GM21528 (cell line): Measurements from ENCODE around the gene KRTAP10-2.

Source experiments
- ATAC-seq: cut with Tn5 transposase; IDR thresholded peaks from one replicate; pipeline ENCODE4 v1.9.1; 2021; ENCODE audit warnings: mild to moderate bottlenecking, moderate library complexity; ENCODE audit not compliant: unreplicated experiment, low FRiP score

The KRTAP10-2 gene

DNA sequence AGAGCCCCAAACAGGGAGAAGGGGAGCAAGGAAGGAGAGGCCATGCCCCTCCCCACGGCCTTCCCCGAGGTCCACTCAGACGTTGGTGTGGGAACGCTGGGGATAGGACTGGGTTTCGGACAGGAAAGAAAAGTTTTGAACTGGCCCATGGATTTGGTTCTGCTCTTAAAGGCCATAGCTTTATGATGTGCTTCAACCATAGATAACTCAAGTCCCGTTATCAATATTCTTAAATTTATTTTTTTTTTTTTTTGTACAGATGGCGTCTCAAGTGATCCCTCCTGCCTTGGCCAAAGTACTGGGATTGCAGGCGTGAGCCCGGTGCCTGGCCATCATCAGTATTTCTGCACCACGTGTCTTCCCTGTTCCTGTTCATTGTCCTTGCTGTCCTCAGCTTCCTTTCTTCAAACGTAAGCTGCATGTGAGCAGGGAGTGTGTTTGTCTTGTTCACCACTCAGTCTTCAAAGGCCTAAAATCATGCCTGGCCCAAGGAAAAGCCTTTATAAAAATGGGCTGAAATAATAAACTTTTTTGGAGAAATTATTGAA is 10.5 kb downstream of the KRTAP10-2 start:
- no peak for ATAC-seq

DNA sequence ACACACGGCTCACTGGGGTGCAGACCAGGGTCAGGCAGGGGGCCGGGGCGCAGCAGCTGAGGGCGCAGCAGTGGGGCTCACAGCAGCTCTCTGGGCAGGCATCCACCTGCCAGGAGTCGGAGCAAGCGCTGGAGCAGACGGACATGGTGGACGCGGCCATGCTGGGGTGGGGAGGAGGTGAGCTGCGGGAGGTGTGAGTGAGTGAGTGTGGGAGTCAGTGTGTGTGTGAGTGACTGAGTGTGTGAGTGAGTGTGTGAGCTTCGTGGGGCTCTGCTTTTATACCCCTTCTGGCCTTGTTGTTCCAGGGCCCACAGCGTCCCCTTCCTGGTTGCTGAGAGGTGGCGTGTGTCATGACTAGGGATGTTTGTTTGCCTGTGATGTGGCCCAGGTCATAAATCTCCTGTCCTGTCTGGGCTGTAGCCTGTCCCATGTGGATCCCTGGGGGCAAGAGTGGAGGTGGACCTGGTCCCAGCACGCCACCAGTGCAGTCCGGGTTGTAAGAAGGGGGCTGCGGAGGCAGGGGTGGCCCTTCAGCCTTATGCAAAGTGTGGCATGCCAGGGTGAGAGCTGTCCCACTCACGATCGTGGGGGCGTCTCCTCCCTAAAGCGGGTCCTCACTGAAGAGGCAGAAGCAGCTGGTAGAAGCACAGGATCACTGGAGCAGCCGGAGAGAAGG is 11.2 kb downstream of the KRTAP10-2 start, which contains the start of gene KRTAP10-1:
Gene KRTAP10-1 (minus strand): TSS at position 205 of the 676 bp plus-strand sequence. CDS start 45 bp downstream, at position 160.
- no peak for ATAC-seq

DNA sequence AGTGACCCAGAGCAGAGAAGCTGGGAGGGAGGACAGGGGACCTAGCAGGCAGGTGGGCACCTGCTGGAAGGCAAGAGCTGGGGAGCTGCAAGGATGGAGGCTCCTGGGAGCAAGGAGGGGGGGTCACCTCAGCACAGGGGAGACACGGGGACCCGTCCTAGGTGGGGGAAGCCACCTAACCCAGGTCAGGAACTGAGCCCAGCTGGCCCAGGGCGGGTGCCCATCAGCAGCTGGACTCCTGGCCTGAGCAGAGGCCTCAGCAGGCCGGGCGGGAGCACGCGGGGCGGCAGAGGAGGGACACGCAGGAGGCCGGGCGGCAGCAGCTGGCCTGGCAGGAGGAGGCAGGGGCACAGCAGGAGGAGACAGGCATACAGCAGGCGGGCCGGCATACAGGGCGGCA is 12.3 kb downstream of the KRTAP10-2 start:
- ATAC-seq = no peak

DNA sequence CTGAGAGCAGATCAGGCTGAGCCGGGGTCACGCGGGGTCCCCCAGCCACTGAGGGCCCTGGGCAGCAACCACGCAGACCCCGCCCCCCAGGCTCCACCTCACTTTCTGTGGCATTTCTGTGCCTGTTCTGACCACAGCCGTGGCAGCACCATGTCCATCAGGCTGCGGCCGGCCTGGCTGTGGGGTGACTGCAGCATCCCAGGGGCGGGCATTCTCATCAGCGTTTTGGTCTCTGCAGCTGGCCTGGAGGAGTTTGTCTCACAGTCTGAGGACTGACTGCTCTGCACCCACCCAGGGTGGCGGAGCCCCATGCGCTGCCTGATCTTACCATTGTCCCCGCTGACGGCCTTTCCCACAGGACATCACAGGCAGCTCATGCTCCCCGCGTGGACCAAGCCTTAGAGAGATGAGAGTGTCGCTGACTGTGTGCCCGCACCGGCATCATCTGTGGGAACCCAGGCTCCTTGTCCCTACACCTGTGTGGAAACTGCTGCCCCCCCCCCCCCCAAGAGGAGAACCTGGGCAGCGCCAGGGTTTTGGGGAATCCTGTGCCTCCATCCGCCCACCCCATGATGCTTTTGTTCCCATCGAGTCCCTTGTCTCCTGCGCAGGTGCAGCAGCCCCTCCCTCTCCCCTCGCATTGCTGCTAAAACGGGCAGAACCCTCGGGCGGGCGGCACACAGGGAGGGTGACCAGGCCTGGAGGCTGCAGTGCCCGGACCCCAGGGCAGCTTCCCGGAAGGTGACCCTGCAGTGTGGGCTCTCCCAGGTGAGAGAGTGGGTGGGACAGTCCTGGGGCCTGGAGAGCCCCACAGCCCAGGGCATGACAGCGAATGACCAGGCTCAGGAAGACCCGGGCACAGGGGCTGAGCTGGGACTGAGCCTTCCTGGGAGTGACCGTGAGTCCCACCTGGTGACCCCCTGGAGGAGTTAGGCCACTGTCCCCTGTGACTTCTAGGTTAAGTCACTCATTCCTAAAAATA is 13.1 kb downstream of the KRTAP10-2 start:
- ATAC-seq = no peak

DNA sequence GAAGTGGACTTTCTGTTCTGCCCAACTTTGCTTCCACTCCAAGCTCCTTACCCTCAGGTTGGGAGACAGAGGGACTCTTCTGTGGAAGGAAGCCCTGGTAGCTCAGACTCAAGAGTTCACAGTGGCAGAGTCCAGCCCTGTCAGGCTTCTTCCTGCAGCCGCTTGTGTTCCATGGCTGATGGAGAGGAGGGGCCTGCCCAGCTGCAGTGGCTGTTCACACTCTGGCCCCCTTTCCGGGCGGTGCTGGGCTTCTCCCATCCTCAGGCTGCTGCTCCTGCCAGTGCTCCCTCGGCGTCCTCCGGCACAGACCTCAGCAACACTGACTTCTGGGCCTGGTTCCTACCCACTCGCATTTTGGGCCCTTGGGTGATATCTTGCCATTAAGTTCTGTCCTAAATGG is 15.3 kb downstream of the KRTAP10-2 start:
- no peak for ATAC-seq

DNA sequence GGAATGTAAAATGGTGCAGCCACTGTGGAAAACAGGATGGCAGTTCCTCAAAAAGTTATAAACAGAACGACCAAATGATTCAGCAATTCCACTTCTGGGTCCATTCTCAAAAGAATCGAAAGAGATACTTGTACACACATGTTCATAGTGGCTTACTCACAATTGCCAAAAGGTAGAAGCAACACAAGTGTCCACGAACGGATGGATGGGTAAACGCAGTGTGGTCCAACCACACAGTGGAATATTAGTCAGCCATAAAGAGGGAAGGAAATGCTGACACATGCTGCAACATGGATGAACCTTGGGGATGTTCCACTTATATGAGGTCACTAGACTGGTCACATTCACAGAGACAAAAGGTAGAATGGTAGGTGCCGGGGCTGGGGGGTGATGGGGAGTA is 16.6 kb downstream of the KRTAP10-2 start:
- no peak for ATAC-seq

DNA sequence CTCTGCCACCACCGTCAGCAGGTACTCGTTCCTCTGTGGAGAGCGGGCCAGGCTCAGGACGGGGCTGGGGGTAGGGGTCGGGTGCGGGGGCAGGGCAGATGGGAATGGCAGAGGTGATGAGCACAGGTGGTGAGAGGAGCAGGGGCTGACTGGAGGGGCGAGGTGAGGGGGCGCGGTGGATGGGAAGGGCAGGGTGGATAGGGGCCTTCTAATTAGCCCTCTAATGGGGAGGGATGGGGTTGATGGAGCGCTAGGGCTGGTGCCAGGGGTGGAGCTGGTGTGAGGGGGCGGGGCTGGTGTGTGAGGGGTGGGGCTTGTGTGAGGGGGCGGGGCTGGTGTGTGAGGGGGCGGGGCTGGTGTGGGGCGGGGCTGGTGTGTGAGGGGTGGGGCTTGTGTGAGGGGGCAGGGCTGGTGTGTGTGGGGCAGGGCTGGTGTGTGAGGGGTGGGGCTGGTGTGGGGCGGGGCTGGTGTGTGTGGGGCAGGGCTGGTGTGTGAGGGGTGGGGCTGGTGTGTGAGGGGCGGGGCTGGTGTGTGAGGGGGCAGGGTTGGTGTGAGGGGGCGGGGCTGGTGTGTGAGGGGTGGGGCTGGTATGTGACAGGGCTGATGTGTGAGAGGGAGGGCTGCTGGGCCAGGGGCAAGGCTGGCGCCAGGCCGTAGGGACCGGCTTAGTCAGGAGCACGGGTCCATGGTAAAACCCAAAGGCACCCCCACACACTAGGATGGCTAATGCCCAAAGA is 17.2 kb downstream of the KRTAP10-2 start:
- ATAC-seq = no peak

DNA sequence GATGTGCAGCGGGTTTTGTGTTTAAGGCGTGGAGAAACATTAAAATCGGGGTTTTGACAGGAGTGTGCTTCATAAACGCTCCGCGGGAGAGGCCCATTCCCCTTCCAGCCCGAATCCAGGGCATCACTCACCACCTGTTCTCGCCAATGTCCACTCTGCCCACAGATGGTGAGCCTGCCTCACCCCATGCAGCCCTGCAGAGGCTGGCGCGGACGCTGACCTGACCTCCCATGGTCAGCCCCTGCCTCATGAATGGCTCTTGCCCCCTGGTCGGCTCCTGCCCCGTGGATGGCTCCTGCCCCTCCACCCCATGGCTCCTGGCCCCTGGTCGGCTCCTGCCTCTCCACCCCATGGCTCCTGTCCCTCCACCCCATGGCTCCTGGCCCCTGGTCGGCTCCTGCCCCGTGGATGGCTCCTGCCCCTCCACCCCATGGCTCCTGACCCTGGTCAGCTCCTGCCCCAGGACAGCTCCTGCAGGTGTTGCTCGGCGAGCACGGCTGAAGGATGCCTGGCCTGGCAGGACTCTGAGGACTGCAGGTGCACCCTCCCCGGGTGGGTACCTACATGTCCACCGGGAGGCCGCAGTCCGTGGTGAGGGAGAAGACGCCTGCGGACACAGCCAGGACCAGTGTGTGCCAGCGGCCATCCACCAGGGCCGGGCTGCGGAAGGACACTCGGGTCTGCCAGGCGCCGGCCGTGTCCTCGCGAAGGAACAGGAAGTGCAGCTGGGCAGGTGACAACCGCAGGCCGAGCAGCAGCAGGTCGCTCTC is 18.0 kb downstream of the KRTAP10-2 start:
- no peak for ATAC-seq

DNA sequence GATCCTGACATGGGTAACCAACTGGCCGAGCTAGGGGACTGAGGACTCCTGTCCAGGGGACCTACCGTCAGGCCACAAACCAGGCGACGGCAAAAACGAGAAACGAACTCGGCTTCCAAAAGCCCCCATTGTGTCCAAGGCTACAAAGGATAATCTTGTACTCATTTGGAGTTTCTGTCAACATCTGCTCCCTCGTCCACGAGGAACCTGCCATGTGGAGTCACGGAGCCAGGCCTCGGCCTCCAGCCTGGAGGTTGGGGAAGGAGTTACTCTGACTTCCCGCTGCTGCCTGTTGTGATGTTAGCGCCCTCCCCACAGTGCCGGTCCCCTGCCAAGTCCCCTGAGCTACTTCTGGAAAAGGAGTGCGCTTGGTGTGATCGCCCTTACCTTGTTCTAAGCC is 18.6 kb downstream of the KRTAP10-2 start:
- no peak for ATAC-seq

DNA sequence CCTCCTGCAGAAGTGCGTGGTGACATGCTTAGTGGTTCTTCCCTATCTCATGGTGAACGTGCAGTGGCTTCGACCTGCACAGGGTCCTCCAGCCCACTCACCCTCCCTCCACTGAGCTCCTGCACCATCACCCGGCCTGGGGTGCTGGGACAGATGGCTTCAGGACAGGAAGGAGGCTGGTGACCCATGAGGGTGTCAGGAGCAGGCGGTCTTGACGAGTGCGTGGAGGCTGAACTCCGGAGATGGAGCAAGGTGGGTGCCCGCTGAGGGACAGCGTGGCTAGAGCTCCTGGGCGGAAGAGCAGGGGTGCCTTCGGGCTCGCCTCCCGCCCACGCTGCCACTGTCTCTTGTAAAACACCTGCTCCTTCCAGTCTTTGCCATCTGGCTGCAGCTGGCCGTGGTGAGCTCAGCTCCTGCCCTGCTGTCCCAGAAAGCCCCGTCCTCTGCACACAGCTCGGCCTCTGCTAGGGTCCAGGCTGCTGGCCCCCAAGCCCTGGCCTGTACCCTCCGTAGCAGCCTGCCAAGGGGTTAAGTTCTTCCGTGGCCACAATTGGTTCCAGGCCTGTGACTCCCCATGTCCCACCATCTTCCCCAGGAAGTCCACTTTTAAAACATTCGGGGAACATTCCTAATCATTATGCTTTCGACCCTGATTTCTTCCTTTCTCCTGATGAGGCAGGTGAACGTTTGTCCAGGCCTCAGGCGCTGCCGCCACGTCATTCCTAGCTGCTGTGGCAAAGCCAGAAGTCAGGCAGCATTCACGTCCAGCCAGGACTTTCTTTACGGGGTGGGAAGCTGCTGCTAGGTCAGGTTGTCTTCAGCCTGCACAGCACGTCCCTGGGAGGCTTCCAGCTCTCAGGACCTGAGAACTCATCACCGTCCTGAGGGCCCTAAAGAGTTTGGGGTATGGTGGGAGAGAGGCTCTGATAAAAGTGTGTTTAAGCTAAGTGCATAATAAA is 19.4 kb downstream of the KRTAP10-2 start:
- ATAC-seq = no peak

DNA sequence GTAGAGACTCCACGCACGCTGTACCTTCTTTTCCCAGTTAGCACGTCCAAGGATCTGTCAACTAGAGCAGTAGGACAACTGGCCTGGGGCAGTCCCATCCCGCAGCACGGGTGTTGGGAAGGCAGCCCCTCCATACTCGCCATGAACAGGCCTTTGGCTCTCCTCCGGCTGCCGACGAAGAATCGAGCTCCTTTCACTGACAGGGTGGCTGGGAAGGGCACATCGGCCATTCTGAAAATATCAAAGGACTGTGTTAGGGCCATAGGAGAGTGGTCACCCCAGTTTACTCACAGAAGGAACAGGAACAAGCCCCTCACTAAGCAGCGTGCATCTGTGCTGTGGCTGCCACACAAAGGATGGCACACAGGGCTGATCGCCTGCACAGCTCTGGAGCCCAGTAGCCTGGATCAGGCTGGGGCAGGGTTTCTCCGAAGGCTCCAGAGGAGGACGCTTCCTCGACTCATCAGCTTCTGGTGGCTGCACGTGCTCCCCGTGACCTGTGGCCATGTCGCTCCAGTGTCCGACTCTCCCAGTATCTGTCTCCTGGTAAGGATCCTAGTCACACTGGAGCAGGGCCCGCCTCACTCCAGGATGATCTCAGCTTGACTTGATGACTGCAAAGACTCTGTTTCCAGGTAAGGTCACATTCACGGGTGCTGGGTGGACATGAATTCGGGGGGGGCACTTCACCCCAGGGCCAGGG is 20.3 kb downstream of the KRTAP10-2 start:
- ATAC-seq = no peak

DNA sequence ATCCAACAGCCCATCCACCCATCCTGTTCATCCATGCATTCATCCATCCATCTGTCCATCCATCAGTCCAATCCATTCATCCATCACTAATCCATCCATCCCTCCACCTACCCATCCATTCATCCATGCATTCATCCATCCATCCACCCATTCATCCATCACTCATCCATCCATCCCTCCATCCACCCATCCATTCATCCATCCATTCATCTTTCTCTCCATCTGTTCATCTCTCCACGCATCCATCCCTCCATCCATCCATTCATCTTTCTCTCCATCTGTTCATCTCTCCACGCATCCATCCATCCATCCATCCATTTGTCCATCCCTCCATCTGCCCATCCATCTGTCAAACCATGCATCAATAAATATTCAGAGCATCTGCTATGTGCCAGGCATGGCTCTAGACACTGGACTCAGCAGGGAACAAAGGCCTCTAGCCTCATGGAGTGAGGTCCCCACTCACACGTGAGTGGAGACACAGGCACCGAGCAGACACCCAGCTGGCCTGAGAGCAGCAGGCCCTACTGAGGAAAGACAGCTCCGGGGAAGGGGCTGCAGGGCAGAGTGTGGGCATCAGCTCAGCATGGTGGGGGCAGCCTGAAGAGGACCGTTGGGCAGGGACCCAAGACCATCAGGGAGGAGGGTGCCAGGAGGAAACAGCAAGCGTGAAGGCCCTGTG is 20.9 kb downstream of the KRTAP10-2 start:
- ATAC-seq = no peak

DNA sequence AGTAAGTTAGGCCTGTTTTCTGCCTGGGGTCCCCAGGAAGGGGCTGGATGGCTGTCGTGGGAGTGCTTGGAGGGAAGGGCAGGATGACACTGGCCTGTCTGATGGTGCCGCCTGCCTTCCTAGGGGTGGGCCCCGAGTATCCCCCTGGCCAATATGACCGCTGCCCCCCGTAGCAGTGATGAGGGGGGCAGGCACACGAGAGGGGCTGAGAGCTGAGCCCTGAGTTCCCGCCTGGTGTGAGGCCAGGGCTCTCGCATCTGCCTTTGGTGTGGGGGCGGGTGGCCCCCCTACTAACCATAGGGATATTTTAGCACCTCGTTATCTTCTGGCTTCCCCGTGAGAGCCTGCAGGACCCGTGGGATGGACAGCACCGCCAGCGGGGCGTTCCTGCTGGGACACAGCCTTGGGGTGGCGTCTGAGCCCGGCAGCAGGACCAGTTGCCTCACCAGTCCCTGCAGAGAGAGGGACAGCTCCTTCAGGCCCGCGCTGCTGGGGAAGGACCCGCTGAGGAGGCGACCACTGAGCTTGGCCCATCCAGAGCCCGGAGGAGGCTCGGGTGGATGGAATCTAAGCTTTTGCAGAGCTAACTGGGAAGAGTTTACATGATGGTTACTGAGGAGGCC is 21.7 kb downstream of the KRTAP10-2 start:
- ATAC-seq = no peak

DNA sequence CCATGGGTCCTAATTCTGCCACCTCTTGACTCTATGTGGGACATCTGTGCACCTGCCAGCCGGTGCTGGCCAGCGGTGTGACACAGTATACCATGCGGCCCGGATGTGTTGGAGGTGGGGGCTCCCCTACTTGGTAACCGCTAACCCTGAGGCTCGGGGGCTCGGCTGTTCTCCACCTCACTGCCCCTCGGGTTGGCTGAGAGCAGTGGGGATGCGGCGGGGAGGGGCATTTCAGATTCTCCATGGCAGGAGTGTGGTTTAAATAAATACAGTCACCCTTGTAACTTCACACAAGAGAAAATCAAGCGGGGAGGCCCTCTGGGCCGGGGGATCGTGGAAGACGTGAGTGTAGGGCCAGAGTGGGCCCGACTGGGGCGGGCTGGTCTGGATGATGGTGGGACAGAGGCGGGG is 22.3 kb downstream of the KRTAP10-2 start:
- no peak for ATAC-seq

DNA sequence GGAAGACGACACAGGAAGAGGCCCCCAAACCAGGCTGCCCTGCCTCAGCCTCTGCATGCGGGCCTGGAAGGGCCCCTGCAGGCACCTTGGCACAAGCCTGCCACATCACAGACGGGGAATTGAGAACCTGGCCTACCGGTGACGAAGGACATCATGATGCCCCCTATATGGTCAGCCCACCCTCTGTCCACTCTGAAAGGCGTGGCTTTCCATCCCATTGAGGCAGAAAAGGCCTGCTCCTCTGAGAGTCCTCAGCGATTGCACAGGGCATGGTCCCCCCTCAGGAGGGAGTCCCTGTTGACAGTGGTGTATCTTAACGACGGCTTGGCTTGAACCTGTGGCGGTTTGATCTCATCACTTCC is 22.7 kb downstream of the KRTAP10-2 start:
- ATAC-seq = no peak

DNA sequence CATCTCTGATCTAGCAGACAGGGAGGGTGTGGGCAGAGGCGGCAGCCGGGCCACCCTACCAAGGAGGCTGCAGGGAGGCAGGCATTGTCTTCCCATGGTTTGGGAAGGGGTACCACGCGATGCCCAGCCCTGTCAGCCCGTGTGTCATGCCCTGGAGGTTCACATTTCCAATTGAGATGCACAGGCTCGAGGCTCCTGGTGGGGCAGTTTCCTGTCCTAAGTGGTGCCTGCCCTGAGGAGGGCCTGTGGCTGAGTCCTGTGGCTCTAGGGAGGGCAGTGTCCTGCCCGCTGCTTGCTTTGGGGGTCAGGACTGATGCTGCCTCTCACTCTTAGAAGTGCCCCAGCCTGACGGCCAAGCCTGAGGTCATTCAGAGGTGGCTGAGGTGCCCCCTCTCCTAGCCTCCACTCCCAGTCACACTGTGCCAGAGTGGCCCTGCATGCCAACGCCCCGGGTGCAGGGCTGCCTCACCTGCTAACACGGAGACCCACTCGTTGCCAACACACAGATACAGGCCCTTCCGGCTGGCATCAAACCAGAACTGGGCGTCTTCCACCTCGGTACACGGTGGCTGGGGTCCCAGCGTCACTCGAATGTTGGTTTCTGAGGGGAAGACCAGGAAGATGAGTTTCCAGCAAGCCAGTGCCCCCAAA is 23.2 kb downstream of the KRTAP10-2 start:
- ATAC-seq = no peak
